OCI-LY7 (cell line): ENCODE data around the gene ROR2.

ENCODE experiments used
- EZH2phosphoT487 ChIP-seq: fragments of 200-600 bp; sonication (generic); IDR thresholded peaks from 2 replicates; pipeline ENCODE4 v1.6.1; 2018; ENCODE audit warnings: low read depth, borderline replicate concordance, mild to moderate bottlenecking, mixed run types, antibody characterized with exemption, low read length, moderate library complexity, mixed read lengths
- TF ChIP-seq, protein P1 (sequence below): fragments of 200-600 bp; sonication (generic); conservative IDR thresholded peaks from 2 replicates; pipeline ENCODE4 v1.5.1; 2014; ENCODE audit warnings: mild to moderate bottlenecking, antibody characterized with exemption, low read length, moderate library complexity, mixed read lengths

DNA sequence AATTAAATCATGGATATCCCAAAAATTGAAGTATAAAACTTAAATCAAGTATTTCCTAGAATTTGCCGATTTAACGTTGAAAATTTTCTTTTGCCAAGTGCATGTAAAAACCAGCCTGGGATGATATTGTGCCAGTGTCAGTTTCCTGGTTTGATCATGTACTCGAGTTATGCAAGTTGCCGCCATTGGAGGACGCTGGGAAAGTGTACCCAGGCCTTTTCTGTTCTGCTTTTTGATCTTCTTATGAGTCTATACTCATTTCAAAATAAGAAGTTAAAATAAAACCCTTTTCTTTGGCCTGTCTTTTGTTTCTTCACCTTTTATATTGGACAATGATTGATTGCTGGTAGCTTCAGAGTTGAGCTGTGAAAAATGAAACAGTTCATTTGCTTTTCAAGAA, 433.3 kb downstream of the ROR2 start:
- TF ChIP-seq, protein P1, sequence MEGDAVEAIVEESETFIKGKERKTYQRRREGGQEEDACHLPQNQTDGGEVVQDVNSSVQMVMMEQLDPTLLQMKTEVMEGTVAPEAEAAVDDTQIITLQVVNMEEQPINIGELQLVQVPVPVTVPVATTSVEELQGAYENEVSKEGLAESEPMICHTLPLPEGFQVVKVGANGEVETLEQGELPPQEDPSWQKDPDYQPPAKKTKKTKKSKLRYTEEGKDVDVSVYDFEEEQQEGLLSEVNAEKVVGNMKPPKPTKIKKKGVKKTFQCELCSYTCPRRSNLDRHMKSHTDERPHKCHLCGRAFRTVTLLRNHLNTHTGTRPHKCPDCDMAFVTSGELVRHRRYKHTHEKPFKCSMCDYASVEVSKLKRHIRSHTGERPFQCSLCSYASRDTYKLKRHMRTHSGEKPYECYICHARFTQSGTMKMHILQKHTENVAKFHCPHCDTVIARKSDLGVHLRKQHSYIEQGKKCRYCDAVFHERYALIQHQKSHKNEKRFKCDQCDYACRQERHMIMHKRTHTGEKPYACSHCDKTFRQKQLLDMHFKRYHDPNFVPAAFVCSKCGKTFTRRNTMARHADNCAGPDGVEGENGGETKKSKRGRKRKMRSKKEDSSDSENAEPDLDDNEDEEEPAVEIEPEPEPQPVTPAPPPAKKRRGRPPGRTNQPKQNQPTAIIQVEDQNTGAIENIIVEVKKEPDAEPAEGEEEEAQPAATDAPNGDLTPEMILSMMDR = no peak
- TF ChIP-seq EZH2phosphoT487 = no peak
